ENCODE data around the gene IL25. TPM values are rescaled to one million over a fixed set of nuclear protein-coding genes. Genes with fewer than 3 reads are reported as not detected.
"Not testable (repeated sequence)": the region's sequence is repeated elsewhere in the genome, so short reads cannot be mapped to it uniquely, and the experiment has no call there.

Gene IL25
- total RNA-seq, 8 experiments from 2014 or later: 0.14 to 0.66 (median 0.44) TPM; not detected in 4

GRCh38 chr14:23411563-23412525, 39.2 kb downstream of the IL25 start:
- Histone ChIP-seq H3K4me3 (no peak overlapping the region), H3K4me1 (replicated peaks in 1 of 2) (no peaks in the 10 kb centered on the region), H3K27ac (no peak overlapping the region)
- in situ Hi-C loops (cut with MboI; ENCODE audit: low pct_unique_long_range_greater_than_20kb in 2 of 9, low sequenced_read_pairs in 9 of 9, unreplicated experiment in 9 of 9): no loop called here
- 60 to 100% (median 85%) methylated on average over 1 to 7 of the region's 14 CpGs; no CpG with 5 or more reads in 5 of the 10 experiments for WGBS, 10 experiments
- ATAC-seq (replicated peaks in 6 of 8): no peak

- Histone ChIP-seq H3K27ac (no peak overlapping the region), H3K4me3 (no peak overlapping the region), H3K4me1 (replicated peaks in 1 of 2) (no peaks in the 10 kb centered on the region)
- WGBS, 10 experiments: 71 to 93% (median 85%) methylated on average over 1 to 11 of the region's 16 CpGs; no CpG with 5 or more reads in 4 of the 10 experiments
- in situ Hi-C loops (cut with MboI; ENCODE audit: low pct_unique_long_range_greater_than_20kb in 2 of 9, low sequenced_read_pairs in 9 of 9, unreplicated experiment in 9 of 9): no loop called here
- no peak for ATAC-seq (replicated peaks in 6 of 8)
These were observed 41.1 kb downstream of the IL25 start for GRCh38 chr14:23413681-23414080.

- Histone ChIP-seq H3K4me3 (no peak overlapping the region), H3K4me1 (replicated peaks in 1 of 2) (no peaks in the 10 kb centered on the region), H3K27ac (no peak overlapping the region)
- 28 to 82% (median 67%) methylated on average over 1 to 3 of the region's 3 CpGs; no CpG with 5 or more reads in 5 of the 10 experiments for WGBS, 10 experiments
- no peak for ATAC-seq (replicated peaks in 6 of 8)
- in situ Hi-C loops (cut with MboI; ENCODE audit: low pct_unique_long_range_greater_than_20kb in 2 of 9, low sequenced_read_pairs in 9 of 9, unreplicated experiment in 9 of 9): no loop called here
These were observed 41.6 kb downstream of the IL25 start for GRCh38 chr14:23414254-23414653.

GRCh38 chr14:23414906-23415820, 42.6 kb downstream of the IL25 start:
- in situ Hi-C loops (cut with MboI; ENCODE audit: low pct_unique_long_range_greater_than_20kb in 2 of 9, low sequenced_read_pairs in 9 of 9, unreplicated experiment in 9 of 9): no loop called here
- Histone ChIP-seq H3K4me3 (no peak overlapping the region), H3K4me1 (replicated peaks in 1 of 2) (no peaks in the 10 kb centered on the region), H3K27ac (no peak overlapping the region)
- 60 to 95% (median 82%) methylated on average over 1 to 8 of the region's 39 CpGs; no CpG with 5 or more reads in 4 of the 10 experiments for WGBS, 10 experiments
- no peak for ATAC-seq (replicated peaks in 6 of 8)

- in situ Hi-C loops (cut with MboI; ENCODE audit: low pct_unique_long_range_greater_than_20kb in 2 of 9, low sequenced_read_pairs in 9 of 9, unreplicated experiment in 9 of 9): no loop called here
- no peak for ATAC-seq (replicated peaks in 6 of 8)
- Histone ChIP-seq H3K4me1 (replicated peaks in 1 of 2) (no peaks in the 10 kb centered on the region), H3K27ac (no peak overlapping the region), H3K4me3 (no peak overlapping the region)
- 0 to 100% (median 50%) methylated on average over 1 to 3 of the region's 21 CpGs; no CpG with 5 or more reads in 1 of the 10 experiments for WGBS, 10 experiments
These were observed 43.5 kb downstream of the IL25 start for GRCh38 chr14:23415821-23416778.

GRCh38 chr14:23416801-23417200, 44.2 kb downstream of the IL25 start:
- no peaks in the 10 kb centered on the region for H3K4me1 ChIP-seq (replicated peaks in 1 of 2)
- 0 to 71% (median 63%) methylated on average over 1 to 7 of the region's 11 CpGs; no CpG with 5 or more reads in 7 of the 10 experiments for WGBS, 10 experiments
- in situ Hi-C loops (cut with MboI; ENCODE audit: low pct_unique_long_range_greater_than_20kb in 2 of 9, low sequenced_read_pairs in 9 of 9, unreplicated experiment in 9 of 9): no loop called here
- no peak for ATAC-seq (replicated peaks in 6 of 8)
- no peak overlapping the region for H3K4me3 ChIP-seq
- no peak overlapping the region for H3K27ac ChIP-seq

GRCh38 chr14:23417269-23417668, 44.7 kb downstream of the IL25 start:
- 90% methylated on average over 2 of the region's 12 CpGs; no CpG with 5 or more reads in 9 of the 10 experiments for WGBS, 10 experiments
- H3K4me1 ChIP-seq (replicated peaks in 1 of 2); H3K27ac ChIP-seq; ATAC-seq (replicated peaks in 6 of 8); in situ Hi-C loops (cut with MboI; ENCODE audit: low pct_unique_long_range_greater_than_20kb in 2 of 9, low sequenced_read_pairs in 9 of 9, unreplicated experiment in 9 of 9); H3K4me3 ChIP-seq: not testable (repeated sequence)

- H3K27ac ChIP-seq: no peak overlapping the region
- in situ Hi-C loops (cut with MboI; ENCODE audit: low pct_unique_long_range_greater_than_20kb in 2 of 9, low sequenced_read_pairs in 9 of 9, unreplicated experiment in 9 of 9): no loop called here
- WGBS, 10 experiments: 65 to 100% (median 70%) methylated on average over 4 to 13 of the region's 21 CpGs; no CpG with 5 or more reads in 5 of the 10 experiments
- no peaks in the 10 kb centered on the region for H3K4me1 ChIP-seq (replicated peaks in 1 of 2)
- H3K4me3 ChIP-seq: no peak overlapping the region
- ATAC-seq (replicated peaks in 6 of 8): no peak
These were observed 45.4 kb downstream of the IL25 start for GRCh38 chr14:23418021-23418420.

- ATAC-seq (replicated peaks in 6 of 8); H3K27ac ChIP-seq; H3K4me3 ChIP-seq; H3K4me1 ChIP-seq (replicated peaks in 1 of 2); in situ Hi-C loops (cut with MboI; ENCODE audit: low pct_unique_long_range_greater_than_20kb in 2 of 9, low sequenced_read_pairs in 9 of 9, unreplicated experiment in 9 of 9): not testable (repeated sequence)
- WGBS, 10 experiments: 0 to 40% methylated on average over 1 of the region's 17 CpGs; no CpG with 5 or more reads in 8 of the 10 experiments
These were observed 47.0 kb downstream of the IL25 start for GRCh38 chr14:23419646-23420045.

- H3K4me1 ChIP-seq (replicated peaks in 1 of 2): no peaks in the 10 kb centered on the region
- ATAC-seq (replicated peaks in 6 of 8): no peak
These were observed 49.0 kb downstream of the IL25 start for GRCh38 chr14:23421594-23421993.

GRCh38 chr14:23423657-23424056, 51.0 kb downstream of the IL25 start:
- WGBS, 10 experiments: 0 to 100% (median 81%) methylated on average over 1 to 5 of the region's 6 CpGs; no CpG with 5 or more reads in 4 of the 10 experiments
- ATAC-seq (replicated peaks in 6 of 8): no peak
- H3K4me3 ChIP-seq: no peak overlapping the region
- in situ Hi-C loops (cut with MboI; ENCODE audit: low pct_unique_long_range_greater_than_20kb in 2 of 9, low sequenced_read_pairs in 9 of 9, unreplicated experiment in 9 of 9): no loop called here
- H3K27ac ChIP-seq: no peak overlapping the region
- H3K4me1 ChIP-seq (replicated peaks in 1 of 2): no peaks in the 10 kb centered on the region

More at GRCh38 chr14:23421594-23421993, 49.0 kb downstream of the IL25 start:
- Histone ChIP-seq H3K27ac (no peak overlapping the region), H3K4me3 (no peak overlapping the region)
- in situ Hi-C loops (cut with MboI; ENCODE audit: low pct_unique_long_range_greater_than_20kb in 2 of 9, low sequenced_read_pairs in 9 of 9, unreplicated experiment in 9 of 9): no loop called here

- Histone ChIP-seq H3K4me3 (no peak overlapping the region), H3K4me1 (replicated peaks in 1 of 2) (peaks cover 0 to under 1% of the 10 kb centered on the region in 2 donors), H3K27ac (no peak overlapping the region)
- 45 to 70% (median 50%) methylated on average over 1 to 5 of the region's 10 CpGs; no CpG with 5 or more reads in 5 of the 10 experiments for WGBS, 10 experiments
- in situ Hi-C loops (cut with MboI; ENCODE audit: low pct_unique_long_range_greater_than_20kb in 2 of 9, low sequenced_read_pairs in 9 of 9, unreplicated experiment in 9 of 9): no loop called here
- ATAC-seq (replicated peaks in 6 of 8): no peak
These were observed 52.6 kb downstream of the IL25 start for GRCh38 chr14:23425169-23425568.
